GM12874 (cell line): ENCODE data around the gene ADAMTSL4.

Experiments
- TF ChIP-seq, protein P1 (sequence below): IDR thresholded peaks from 2 replicates; pipeline ENCODE4 v1.5.1; 2011; ENCODE audit warnings: low read depth, mild to moderate bottlenecking, control low read depth, low read length, moderate library complexity; ENCODE audit not compliant: insufficient read depth

ADAMTSL4 gene

GRCh38 chr1:150512846-150513245, 36.4 kb upstream of the ADAMTSL4 start:
- TF ChIP-seq, protein P1, sequence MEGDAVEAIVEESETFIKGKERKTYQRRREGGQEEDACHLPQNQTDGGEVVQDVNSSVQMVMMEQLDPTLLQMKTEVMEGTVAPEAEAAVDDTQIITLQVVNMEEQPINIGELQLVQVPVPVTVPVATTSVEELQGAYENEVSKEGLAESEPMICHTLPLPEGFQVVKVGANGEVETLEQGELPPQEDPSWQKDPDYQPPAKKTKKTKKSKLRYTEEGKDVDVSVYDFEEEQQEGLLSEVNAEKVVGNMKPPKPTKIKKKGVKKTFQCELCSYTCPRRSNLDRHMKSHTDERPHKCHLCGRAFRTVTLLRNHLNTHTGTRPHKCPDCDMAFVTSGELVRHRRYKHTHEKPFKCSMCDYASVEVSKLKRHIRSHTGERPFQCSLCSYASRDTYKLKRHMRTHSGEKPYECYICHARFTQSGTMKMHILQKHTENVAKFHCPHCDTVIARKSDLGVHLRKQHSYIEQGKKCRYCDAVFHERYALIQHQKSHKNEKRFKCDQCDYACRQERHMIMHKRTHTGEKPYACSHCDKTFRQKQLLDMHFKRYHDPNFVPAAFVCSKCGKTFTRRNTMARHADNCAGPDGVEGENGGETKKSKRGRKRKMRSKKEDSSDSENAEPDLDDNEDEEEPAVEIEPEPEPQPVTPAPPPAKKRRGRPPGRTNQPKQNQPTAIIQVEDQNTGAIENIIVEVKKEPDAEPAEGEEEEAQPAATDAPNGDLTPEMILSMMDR = no peak

DNA sequence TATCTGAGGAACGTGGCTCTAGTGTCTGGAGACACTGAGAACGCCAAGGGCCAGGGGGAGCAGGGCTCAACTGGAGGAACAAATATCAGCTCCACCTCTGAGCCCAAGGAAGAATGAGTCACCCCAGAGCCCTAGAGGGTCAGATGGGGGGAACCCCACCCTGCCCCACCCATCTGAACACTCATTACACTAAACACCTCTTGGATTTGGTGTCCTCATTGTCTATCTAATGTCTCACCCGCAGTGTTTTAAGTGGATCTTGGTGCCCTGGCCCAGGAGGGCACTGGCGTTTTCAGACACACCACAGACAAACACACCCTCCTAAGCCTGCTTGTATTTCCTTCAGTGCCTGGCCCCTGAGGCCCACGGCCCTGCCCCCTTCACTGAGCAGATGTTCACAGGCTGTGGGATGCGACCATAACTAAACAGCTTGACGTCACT, 35.8 kb upstream of the ADAMTSL4 start:
- TF ChIP-seq, protein P1 = no peak

DNA sequence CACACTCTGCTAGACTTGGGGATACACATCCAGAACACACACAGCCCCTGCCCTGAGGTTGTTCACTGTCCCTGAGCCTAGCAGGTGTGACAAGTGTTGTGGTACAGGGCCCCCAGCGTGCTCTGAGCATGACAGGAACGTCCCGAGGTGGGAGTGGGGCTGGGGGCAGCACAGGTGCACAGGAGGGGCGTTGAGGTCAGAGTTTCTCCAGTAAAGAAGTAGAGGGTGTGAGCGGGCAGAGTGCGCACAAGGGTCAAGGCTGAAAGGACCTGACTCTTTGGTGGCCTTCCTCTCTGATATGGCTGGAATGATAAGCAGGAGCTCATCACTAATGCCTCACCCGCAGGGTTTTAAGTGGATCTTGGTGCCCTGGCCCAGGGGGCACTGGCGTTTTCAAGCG, 34.9 kb upstream of the ADAMTSL4 start:
- TF ChIP-seq, protein P1 = no peak

GRCh38 chr1:150514913-150515327, 34.3 kb upstream of the ADAMTSL4 start:
- TF ChIP-seq, protein P1 = no peak

DNA sequence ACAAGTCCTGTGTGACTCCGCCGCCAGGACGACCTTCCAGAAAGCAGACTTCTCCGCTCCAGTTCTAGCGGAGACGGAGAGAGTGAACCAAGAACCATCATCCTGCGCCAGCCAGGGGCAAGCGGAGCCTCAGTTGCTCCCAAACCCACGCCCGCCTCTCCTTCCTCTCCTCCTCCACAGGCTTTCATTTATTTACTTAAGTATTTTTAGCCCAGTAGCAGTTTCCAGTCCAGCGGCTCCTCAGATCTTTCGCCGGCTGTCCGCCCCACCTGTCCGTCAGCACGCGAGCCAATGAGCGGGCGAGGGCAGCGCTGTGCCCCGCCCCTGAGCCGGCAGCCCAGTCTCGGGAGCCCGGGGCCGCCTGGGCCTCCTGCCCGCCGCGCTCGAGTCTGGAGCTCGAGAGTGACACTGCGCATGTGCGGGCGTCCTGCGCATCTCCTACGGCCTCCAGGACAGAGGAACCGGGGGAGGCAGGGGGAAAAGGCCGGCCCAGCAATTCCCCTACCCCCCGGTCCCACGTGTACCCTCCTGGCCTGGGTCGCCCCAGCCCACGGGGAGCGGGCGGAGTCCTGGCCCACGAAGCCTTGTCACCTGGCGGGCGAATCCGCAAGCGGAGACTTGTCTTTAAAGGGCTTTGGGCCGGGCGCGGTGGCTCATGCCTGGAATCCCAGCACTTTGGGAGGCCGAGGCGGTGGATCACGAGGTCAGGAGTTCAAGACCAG, 33.7 kb upstream of the ADAMTSL4 start, which contains the start of gene FALEC:
Gene FALEC, plus strand, starts transcription at position 425 of the 722 bp plus-strand sequence.
- TF ChIP-seq, protein P1 = no peak

GRCh38 chr1:150516050-150516591, 33.1 kb upstream of the ADAMTSL4 start:
- TF ChIP-seq, protein P1 = no peak

DNA sequence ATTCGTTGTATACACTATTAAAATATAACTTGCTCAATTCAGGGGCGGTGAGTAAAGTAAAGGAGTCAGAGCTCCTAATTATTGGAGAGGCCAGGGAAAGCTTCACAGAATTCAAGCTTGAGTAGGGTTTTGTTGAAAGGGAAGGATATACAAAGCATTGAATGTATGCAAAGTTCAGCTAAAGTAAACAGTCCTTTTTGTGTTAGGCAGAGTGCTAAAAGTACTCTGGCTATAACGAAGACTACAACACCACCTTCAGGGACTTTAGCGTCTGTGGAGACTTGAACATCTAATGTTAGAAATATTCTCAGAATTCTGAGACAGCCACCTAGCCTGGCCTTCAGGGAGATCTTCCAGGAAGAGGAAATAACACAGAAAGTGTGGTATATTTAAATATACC, 32.6 kb upstream of the ADAMTSL4 start:
- TF ChIP-seq, protein P1 = no peak
